ENCODE results near the gene CHMP3. TPM values are rescaled to one million over a fixed set of nuclear protein-coding genes. Genes with fewer than 3 reads are reported as not detected.
A peak's percentile ranks its signal among the peaks of the same experiment; 100 is the strongest.

CHMP3 gene
- total RNA-seq, 2 experiments from 2014 or later, result 8.5 to 27.2 TPM

- peak overlapping the region; percentile 97 for H3K4me2 ChIP-seq (ENCODE audit: low read length)
- BruUV-seq (replicated peaks), result TSS peak; percentile 89
- no peaks in the 10 kb centered on the region for H3K9me2 ChIP-seq (ENCODE audit: insufficient read depth, low read length)
- CTCF ChIA-PET (ENCODE audit: unreplicated experiment), result interaction anchor here (0.6 kb wide), 1 partner anchor 41 kb away, joined by 26 read pairs; no protein-coding TSS in a partner anchor
- POLR2A ChIA-PET, result no interaction called here
- H4K20me1 ChIP-seq (ENCODE audit: insufficient read depth, low read length), result no peaks in the 10 kb centered on the region
- no peaks in the 10 kb centered on the region for H3K9me3 ChIP-seq (ENCODE audit: low read length)
- no peak for TF ChIP-seq CTCF (conservative IDR thresholded peaks at IDR 0.05; ENCODE audit: low read length)
- TF ChIP-seq EZH2phosphoT487 (IDR thresholded peaks at IDR 0.05; ENCODE audit: borderline replicate concordance, low read depth, low read length), result no peak
- H2AFZ ChIP-seq (ENCODE audit: low read length), result peak overlapping the region; percentile 97
- no peak for DNase-seq (ENCODE audit: low spot score)
- peaks cover 14% of the 10 kb centered on the region for H3K4me1 ChIP-seq (ENCODE audit: insufficient read depth, low read length, poor library complexity, severe bottlenecking)
- peak overlapping the region; percentile 88 for H3K4me3 ChIP-seq (ENCODE audit: low read depth, low read length, poor library complexity, severe bottlenecking)
- peaks cover 3% of the 10 kb centered on the region; the same call in 1 of the 2 replicates for H3K36me3 ChIP-seq (ENCODE audit: insufficient read depth, low read length)
- intact Hi-C loops (cut with micrococcal nuclease; ENCODE audit: unreplicated experiment), result loop anchor here (1.0 to 2.0 kb wide), 2 partner anchors 122 to 527 kb away; partner anchors contain the start of gene KDM3A
- peak overlapping the region; percentile 88 for H3K27ac ChIP-seq (ENCODE audit: low read depth, low read length, poor library complexity, severe bottlenecking)
- H3K79me2 ChIP-seq (ENCODE audit: insufficient read depth, low read depth, low read length), result peaks cover 11% of the 10 kb centered on the region
Measured at GRCh38 chr2:86563650-86564061, 413 bp upstream of the CHMP3 start.

- Histone ChIP-seq H3K27ac (ENCODE audit: low read depth, low read length, poor library complexity, severe bottlenecking) (peak overlapping the region; percentile 88), H2AFZ (ENCODE audit: low read length) (peak overlapping the region; percentile 97), H4K20me1 (ENCODE audit: insufficient read depth, low read length) (no peaks in the 10 kb centered on the region; the same call in 1 of the 2 replicates), H3K4me1 (ENCODE audit: insufficient read depth, low read length, poor library complexity, severe bottlenecking) (peaks cover 14% of the 10 kb centered on the region), H3K4me2 (ENCODE audit: low read length) (peak overlapping the region; percentile 97), H3K9me2 (ENCODE audit: insufficient read depth, low read length) (no peaks in the 10 kb centered on the region), H3K4me3 (ENCODE audit: low read depth, low read length, poor library complexity, severe bottlenecking) (peak overlapping the region; percentile 88), H3K36me3 (ENCODE audit: insufficient read depth, low read length) (peaks cover 3% of the 10 kb centered on the region; the same call in 1 of the 2 replicates), H3K79me2 (ENCODE audit: insufficient read depth, low read depth, low read length) (peaks cover 11% of the 10 kb centered on the region), H3K9me3 (ENCODE audit: low read length) (no peaks in the 10 kb centered on the region)
- CTCF ChIA-PET (ENCODE audit: unreplicated experiment), result no interaction called here
- POLR2A ChIA-PET, result interaction anchor here (0.6 to 1.1 kb wide), 5 partner anchors 16 to 173 kb away, joined by 3 to 5 read pairs (median 4); no protein-coding TSS in a partner anchor
- no peak for DNase-seq (ENCODE audit: low spot score)
- TF ChIP-seq CTCF (conservative IDR thresholded peaks at IDR 0.05; ENCODE audit: low read length), result no peak
- no peak for TF ChIP-seq EZH2phosphoT487 (IDR thresholded peaks at IDR 0.05; ENCODE audit: borderline replicate concordance, low read depth, low read length)
- BruUV-seq (replicated peaks), result TSS peak; percentile 70
- intact Hi-C loops (cut with micrococcal nuclease; ENCODE audit: unreplicated experiment), result loop anchor here (1.0 to 2.0 kb wide), 2 partner anchors 60 to 526 kb away; no protein-coding TSS in a partner anchor
Measured at GRCh38 chr2:86562485-86562921, 740 bp downstream of the CHMP3 start.

GRCh38 chr2:86557836-86558235 is 5.4 kb downstream of the CHMP3 start:
- no peaks in the 10 kb centered on the region for H3K9me2 ChIP-seq (ENCODE audit: insufficient read depth, low read length)
- no peaks in the 10 kb centered on the region; the same call in 1 of the 2 replicates for H4K20me1 ChIP-seq (ENCODE audit: insufficient read depth, low read length)
- H3K4me2 ChIP-seq (ENCODE audit: low read length), result no peak overlapping the region
- peaks cover 3% of the 10 kb centered on the region; the same call in 1 of the 2 replicates for H3K36me3 ChIP-seq (ENCODE audit: insufficient read depth, low read length)
- TF ChIP-seq EZH2phosphoT487 (IDR thresholded peaks at IDR 0.05; ENCODE audit: borderline replicate concordance, low read depth, low read length), result no peak
- TF ChIP-seq CTCF (conservative IDR thresholded peaks at IDR 0.05; ENCODE audit: low read length), result no peak
- POLR2A ChIA-PET, result no interaction called here
- no peaks in the 10 kb centered on the region for H3K9me3 ChIP-seq (ENCODE audit: low read length)
- CTCF ChIA-PET (ENCODE audit: unreplicated experiment), result no interaction called here
- H2AFZ ChIP-seq (ENCODE audit: low read length), result no peak overlapping the region
- H3K4me3 ChIP-seq (ENCODE audit: low read depth, low read length, poor library complexity, severe bottlenecking), result no peak overlapping the region
- H3K4me1 ChIP-seq (ENCODE audit: insufficient read depth, low read length, poor library complexity, severe bottlenecking), result peaks cover 7% of the 10 kb centered on the region
- DNase-seq (ENCODE audit: low spot score), result no peak
- H3K27ac ChIP-seq (ENCODE audit: low read depth, low read length, poor library complexity, severe bottlenecking), result no peak overlapping the region
- intact Hi-C loops (cut with micrococcal nuclease; ENCODE audit: unreplicated experiment), result no loop called here
- H3K79me2 ChIP-seq (ENCODE audit: insufficient read depth, low read depth, low read length), result peaks cover 17% of the 10 kb centered on the region
- no TSS peak for BruUV-seq (replicated peaks)

Measured in OCI-LY7 (cell line).